IMR-90 (cell line): ENCODE results near the gene ESYT3. TPM values are rescaled to one million over a fixed set of nuclear protein-coding genes. Genes with fewer than 3 reads are reported as not detected.

ENCODE experiments used
- ATAC-seq: fragments of 200-7000 bp; cut with Tn5 transposase; 2 replicates; pipeline ENCODE4 v1.9.1; 2020; ENCODE audit warnings: low read depth, mild to moderate bottlenecking, moderate library complexity
- BruUV-seq: library from RNA; stranded (reverse); fragments of 400-500 nt; replicated peaks from 2 replicates; lab custom pipeline; 2021; lab: Mats Ljungman, UMichigan
- CTCF ChIA-PET: fragments of 300-600 bp; formaldehyde crosslinking; extraction: SDS; loops from one replicate; lab custom pipeline; 2021; ENCODE audit warnings: antibody characterized with exemption; lab: Yijun Ruan, JAX
- POLR2A ChIA-PET: fragments of 300-600 bp; sonication (Branson Sonifier 250); formaldehyde crosslinking; loops from one replicate; lab custom pipeline; 2022; ENCODE audit warnings: antibody characterized with exemption; ENCODE audit not compliant: unreplicated experiment; lab: Charles Lee
- DNase-seq: peaks from one replicate; pipeline ENCODE4 v3.0.0; 2013
- H2AFZ ChIP-seq: replicated peaks from 2 replicates; pipeline ENCODE3; 2013; ENCODE audit warnings: low read length, mild to moderate bottlenecking; ENCODE audit not compliant: poor library complexity
- H2AK5ac ChIP-seq: 2 replicates; pipeline ENCODE4 v1.6.1; 2013; ENCODE audit warnings: low read depth, low read length, inconsistent platforms
- H2AK9ac ChIP-seq: replicated peaks from 2 replicates; pipeline ENCODE3; 2013; ENCODE audit warnings: mild to moderate bottlenecking, low read depth, low read length, moderate library complexity; ENCODE audit not compliant: poor library complexity
- H2BK120ac ChIP-seq: 2 replicates; pipeline ENCODE4 v1.6.1; 2013; ENCODE audit warnings: low read depth, low read length, inconsistent platforms
- H2BK15ac ChIP-seq: 3 replicates; pipeline ENCODE4 v1.6.1; 2013; ENCODE audit warnings: low read depth, low read length, inconsistent platforms
- H2BK20ac ChIP-seq: 2 replicates; pipeline ENCODE4 v1.6.1; 2013; ENCODE audit warnings: low read depth, mild to moderate bottlenecking, inconsistent platforms, low read length, moderate library complexity
- H2BK5ac ChIP-seq: 2 replicates; pipeline ENCODE4 v1.6.1; 2013; ENCODE audit warnings: mild to moderate bottlenecking, low read depth, low read length, inconsistent platforms; ENCODE audit not compliant: poor library complexity, severe bottlenecking
- H3K14ac ChIP-seq: replicated peaks from 2 replicates; pipeline ENCODE4 v1.6.1; 2013; ENCODE audit warnings: low read depth, low read length, inconsistent platforms
- H3K18ac ChIP-seq: 2 replicates; pipeline ENCODE4 v1.6.1; 2013; ENCODE audit warnings: low read depth, low read length, control low read depth
- H3K23ac ChIP-seq: 2 replicates; pipeline ENCODE4 v1.6.1; 2013; ENCODE audit warnings: low read depth, low read length, inconsistent platforms
- H3K27ac ChIP-seq: 2 replicates; pipeline ENCODE4 v1.5.1; 2013; ENCODE audit warnings: mild to moderate bottlenecking, control low read depth, low read length; ENCODE audit not compliant: insufficient read depth
- H3K27me3 ChIP-seq: 2 replicates; pipeline ENCODE4 v1.6.1; 2013; ENCODE audit warnings: low read length; ENCODE audit not compliant: control insufficient read depth, insufficient read depth
- H3K36me3 ChIP-seq: 2 replicates; pipeline ENCODE4 v1.6.1; 2013; ENCODE audit warnings: low read length, mixed read lengths; ENCODE audit not compliant: control insufficient read depth, insufficient read depth
- H3K4ac ChIP-seq: 2 replicates; pipeline ENCODE4 v1.6.1; 2013; ENCODE audit warnings: low read depth, low read length, inconsistent platforms
- H3K4me1 ChIP-seq: 2 replicates; pipeline ENCODE4 v1.6.1; 2013; ENCODE audit warnings: low read length, mixed read lengths; ENCODE audit not compliant: control insufficient read depth, insufficient read depth
- H3K4me2 ChIP-seq: 2 replicates; pipeline ENCODE4 v1.6.1; 2013; ENCODE audit warnings: low read depth, mild to moderate bottlenecking, control low read depth, low read length, moderate library complexity
- H3K4me3 ChIP-seq: 2 replicates; pipeline ENCODE4 v1.5.1; 2013; ENCODE audit warnings: low read depth, mild to moderate bottlenecking, control low read depth, low read length, moderate library complexity; ENCODE audit not compliant: insufficient read depth
- H3K56ac ChIP-seq: 2 replicates; pipeline ENCODE4 v1.6.1; 2013; ENCODE audit warnings: low read length, inconsistent platforms; ENCODE audit not compliant: insufficient read depth; ENCODE audit errors: extremely low read depth
- H3K79me1 ChIP-seq, 2 experiments: 2 replicates each; pipeline ENCODE4 v1.6.1; 2013; ENCODE audit warnings: low read length in 2 of 2, inconsistent platforms in 1 of 2, low read depth in 1 of 2
- H3K9ac ChIP-seq: 2 replicates; pipeline ENCODE4 v1.6.1; 2013; ENCODE audit warnings: low read depth, low read length, control low read depth
- H3K9me1 ChIP-seq: 2 replicates; pipeline ENCODE4 v1.6.1; 2013; ENCODE audit warnings: low read length, inconsistent platforms; ENCODE audit not compliant: insufficient read depth
- H3K9me3 ChIP-seq: 2 replicates; pipeline ENCODE4 v1.6.1; 2013; ENCODE audit warnings: low read length; ENCODE audit not compliant: control insufficient read depth, insufficient read depth
- H4K20me1 ChIP-seq: 2 replicates; pipeline ENCODE4 v1.6.1; 2013; ENCODE audit warnings: low read length, inconsistent platforms; ENCODE audit not compliant: insufficient read depth
- H4K5ac ChIP-seq: 2 replicates; pipeline ENCODE4 v1.6.1; 2013; ENCODE audit warnings: mild to moderate bottlenecking, low read depth, low read length, control low read depth
- H4K8ac ChIP-seq, 2 experiments: 2 replicates each; pipeline ENCODE4 v1.6.1; 2013; ENCODE audit warnings: low read depth in 2 of 2, low read length in 2 of 2, control low read depth in 1 of 2, inconsistent platforms in 1 of 2
- H4K91ac ChIP-seq: 2 replicates; pipeline ENCODE4 v1.6.1; 2013; ENCODE audit warnings: low read depth, low read length, inconsistent platforms; ENCODE audit not compliant: insufficient read depth
- CEBPB ChIP-seq: IDR thresholded peaks from 2 replicates; pipeline ENCODE4 v1.6.1; 2012; ENCODE audit warnings: low read depth, low read length, improper control_type of control experiment
- ELK1 ChIP-seq: fragments of 150-350 bp; IDR thresholded peaks from 2 replicates; pipeline ENCODE4 v1.6.1; 2016; ENCODE audit warnings: low read depth, mild to moderate bottlenecking, low read length, moderate library complexity, borderline replicate concordance
- FOS ChIP-seq: fragments of 150-350 bp; IDR thresholded peaks from 2 replicates; pipeline ENCODE4 v1.6.1; 2016; ENCODE audit warnings: low read depth, low read length
- MAFK ChIP-seq: IDR thresholded peaks from 2 replicates; pipeline ENCODE4 v1.6.1; 2012; ENCODE audit warnings: low read depth, low read length, improper control_type of control experiment
- MAZ ChIP-seq: IDR thresholded peaks from 2 replicates; pipeline ENCODE4 v1.6.1; 2012; ENCODE audit warnings: low read depth, mild to moderate bottlenecking, low read length, improper control_type of control experiment, moderate library complexity, borderline replicate concordance
- MXI1 ChIP-seq: IDR thresholded peaks from 2 replicates; pipeline ENCODE4 v1.6.1; 2012; ENCODE audit warnings: low read depth, mild to moderate bottlenecking, low read length, moderate library complexity, borderline replicate concordance
- NFE2L2 ChIP-seq: fragments of 150-350 bp; IDR thresholded peaks from 2 replicates; pipeline ENCODE4 v1.6.1; 2016; ENCODE audit warnings: low read depth, mild to moderate bottlenecking, low read length
- POLR2A ChIP-seq: IDR thresholded peaks from 2 replicates; pipeline ENCODE4 v1.6.1; 2012; ENCODE audit warnings: mild to moderate bottlenecking, low read depth, low read length
- RFX5 ChIP-seq: IDR thresholded peaks from 2 replicates; pipeline ENCODE4 v1.8.0; 2012; ENCODE audit warnings: low read depth, mild to moderate bottlenecking, low read length, moderate library complexity
- SMC3 ChIP-seq: fragments of 150-350 bp; IDR thresholded peaks from 2 replicates; pipeline ENCODE4 v1.6.1; 2016; ENCODE audit warnings: low read depth, mild to moderate bottlenecking, antibody characterized with exemption, low read length, moderate library complexity
- WGBS, 2 experiments: methylation state at CpG; one replicate each; pipeline versions ENCODE4 v1.1.5 to v1.1.7; 2013; ENCODE audit warnings: missing lambda C conversion rate in 2 of 2; ENCODE audit not compliant: insufficient read length in 1 of 2; ENCODE audit errors: extremely low coverage in 2 of 2; 5-methylcytosine and 5-hydroxymethylcytosine counted together
- dilution Hi-C: fragments of 300-500 bp; cut with HindIII; formaldehyde crosslinking; loops from one replicate; pipeline ENCODE4 v1.14.3; 2018; ENCODE audit warnings: low sequenced_read_pairs; ENCODE audit not compliant: unreplicated experiment
- in situ Hi-C: fragments of 300-500 bp; cut with MboI; formaldehyde crosslinking; loops from 3 replicates; pipeline ENCODE4 v1.14.3; 2019; ENCODE audit warnings: low sequenced_read_pairs, inconsistent platforms, mixed read lengths
- intact Hi-C: fragments of 100-400 bp; cut with micrococcal nuclease; formaldehyde crosslinking; loops from 2 replicates; pipeline ENCODE4 v1.10.0; 2022
- polyA plus RNA-seq, 3 experiments: library from polyadenylated mRNA; depleted of rRNA; stranded (reverse); fragments of >200 nt; gene quantifications; 2 replicates each; pipeline ENCODE4 v1.2.3, GENCODE V29; 2012; ENCODE audit warnings: low replicate concordance in 1 of 3
- total RNA-seq: library from RNA; depleted of rRNA; stranded (reverse); fragments of >200 nt; gene quantifications from 2 replicates; pipeline ENCODE4 v1.2.3, GENCODE V29; 2012
- TF ChIP-seq, protein P1 (sequence below): conservative IDR thresholded peaks from 2 replicates; pipeline ENCODE4 v1.5.1; 2012; ENCODE audit warnings: mild to moderate bottlenecking, low read depth, low read length, improper control_type of control experiment

Gene ESYT3
- total and polyA plus RNA-seq, 2 of the 4 experiments (the other 2 are of a cell fraction): under 0.01 to 0.02 TPM

DNA sequence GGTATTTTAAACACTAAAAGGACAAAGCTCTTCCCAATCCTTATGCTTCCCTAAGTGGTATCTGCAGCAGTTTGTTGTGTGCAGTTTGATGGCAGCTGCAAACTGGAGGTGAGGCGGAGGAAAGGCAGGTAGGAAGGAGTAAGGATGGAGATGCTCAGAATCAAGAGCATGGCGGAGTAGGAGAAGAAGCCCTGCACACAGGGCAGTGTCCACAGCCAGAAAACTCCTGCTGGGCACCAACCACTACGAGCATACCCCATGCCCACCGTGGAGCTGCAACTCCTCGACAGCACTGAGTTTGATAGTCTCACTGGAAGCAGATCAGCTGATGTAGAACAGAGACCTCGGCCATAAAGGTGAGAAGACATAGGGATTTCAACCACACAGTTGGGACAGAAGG is 30.3 kb upstream of the ESYT3 start:
- Histone ChIP-seq H3K27ac (no peak overlapping the region), H3K9me3 (no peaks in the 10 kb centered on the region), H2AK9ac (no peak overlapping the region), H3K27me3 (no peaks in the 10 kb centered on the region), H3K23ac (no peak overlapping the region), H2BK120ac (no peak overlapping the region), H4K8ac (no peak overlapping the region), H3K79me1 (no peaks in the 10 kb centered on the region), H3K18ac (no peak overlapping the region), H2BK20ac (no peak overlapping the region), H3K36me3 (peaks cover 34% of the 10 kb centered on the region), H3K4me3 (no peak overlapping the region), H4K20me1 (no peaks in the 10 kb centered on the region), H3K56ac (no peak overlapping the region), H2BK5ac (no peak overlapping the region), H3K4ac (no peak overlapping the region), H3K14ac (no peak overlapping the region), H2AFZ (no peak overlapping the region), H3K9ac (no peak overlapping the region), H3K9me1 (peaks cover 9% of the 10 kb centered on the region), H3K4me1 (no peaks in the 10 kb centered on the region), H2AK5ac (no peak overlapping the region), H2BK15ac (no peak overlapping the region), H4K5ac (no peak overlapping the region), H3K4me2 (no peak overlapping the region), H4K91ac (no peak overlapping the region)
- no peak for DNase-seq
- CTCF ChIA-PET: interaction anchor here (2.5 kb wide), 1 partner anchor 8 kb away, joined by 8 read pairs; no protein-coding TSS in a partner anchor
- no peak for ATAC-seq
- intact Hi-C loops (no loop called here), in situ Hi-C loops (no loop called here), dilution Hi-C loops (no loop called here)
- no TSS peak for BruUV-seq
- POLR2A ChIA-PET: no interaction called here
- no peak for TF ChIP-seq MAFK
- no peak for TF ChIP-seq RFX5
- TF ChIP-seq NFE2L2: no peak
- TF ChIP-seq MAZ: no peak
- no peak for TF ChIP-seq POLR2A
- no peak for TF ChIP-seq ELK1
- TF ChIP-seq MXI1: no peak
- TF ChIP-seq SMC3: no peak
- TF ChIP-seq CEBPB: no peak
- no peak for TF ChIP-seq FOS
- TF ChIP-seq, protein P1, sequence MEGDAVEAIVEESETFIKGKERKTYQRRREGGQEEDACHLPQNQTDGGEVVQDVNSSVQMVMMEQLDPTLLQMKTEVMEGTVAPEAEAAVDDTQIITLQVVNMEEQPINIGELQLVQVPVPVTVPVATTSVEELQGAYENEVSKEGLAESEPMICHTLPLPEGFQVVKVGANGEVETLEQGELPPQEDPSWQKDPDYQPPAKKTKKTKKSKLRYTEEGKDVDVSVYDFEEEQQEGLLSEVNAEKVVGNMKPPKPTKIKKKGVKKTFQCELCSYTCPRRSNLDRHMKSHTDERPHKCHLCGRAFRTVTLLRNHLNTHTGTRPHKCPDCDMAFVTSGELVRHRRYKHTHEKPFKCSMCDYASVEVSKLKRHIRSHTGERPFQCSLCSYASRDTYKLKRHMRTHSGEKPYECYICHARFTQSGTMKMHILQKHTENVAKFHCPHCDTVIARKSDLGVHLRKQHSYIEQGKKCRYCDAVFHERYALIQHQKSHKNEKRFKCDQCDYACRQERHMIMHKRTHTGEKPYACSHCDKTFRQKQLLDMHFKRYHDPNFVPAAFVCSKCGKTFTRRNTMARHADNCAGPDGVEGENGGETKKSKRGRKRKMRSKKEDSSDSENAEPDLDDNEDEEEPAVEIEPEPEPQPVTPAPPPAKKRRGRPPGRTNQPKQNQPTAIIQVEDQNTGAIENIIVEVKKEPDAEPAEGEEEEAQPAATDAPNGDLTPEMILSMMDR: no peak
- 100% methylated on average over 2 of the region's 6 CpGs; no CpG with 5 or more reads in 1 of the 2 experiments for WGBS, 2 experiments
